CD1c-positive myeloid dendritic cell (primary cell): ENCODE data around the gene WDR20.

Source experiments
- DNase-seq: peaks from one replicate; pipeline ENCODE4 v3.0.0-alpha.2; 2016; ENCODE audit errors: extremely low spot score

The WDR20 gene

GRCh38 chr14:102196902-102197230 is 57.2 kb downstream of the WDR20 start:
- DNase-seq = no peak

DNA sequence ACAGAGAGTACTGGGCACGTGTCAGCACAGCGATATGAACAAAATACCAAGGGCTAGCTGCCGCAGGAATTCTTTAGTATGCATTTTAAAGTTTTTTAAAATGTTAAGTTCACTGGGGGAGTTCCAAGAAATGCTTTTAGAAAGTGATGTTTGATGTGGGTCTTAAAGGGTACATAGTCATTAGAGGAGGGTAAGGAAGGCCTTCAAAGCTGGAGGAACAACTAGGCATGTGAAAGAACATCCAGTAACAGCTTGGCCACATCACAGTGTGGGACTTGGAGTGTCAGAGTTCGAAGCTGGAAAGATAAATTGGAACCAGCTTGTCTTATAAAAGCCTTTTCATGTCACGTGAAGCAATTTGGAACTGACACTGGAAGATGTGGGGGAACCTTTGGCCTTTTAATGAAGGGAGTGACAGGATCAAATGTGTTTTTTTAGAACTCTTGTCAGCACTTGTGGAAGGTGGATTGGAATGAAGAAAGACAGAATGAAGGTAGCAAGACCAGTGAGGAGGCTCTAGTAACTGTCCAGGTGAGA is 57.7 kb downstream of the WDR20 start:
- DNase-seq = no peak

DNA sequence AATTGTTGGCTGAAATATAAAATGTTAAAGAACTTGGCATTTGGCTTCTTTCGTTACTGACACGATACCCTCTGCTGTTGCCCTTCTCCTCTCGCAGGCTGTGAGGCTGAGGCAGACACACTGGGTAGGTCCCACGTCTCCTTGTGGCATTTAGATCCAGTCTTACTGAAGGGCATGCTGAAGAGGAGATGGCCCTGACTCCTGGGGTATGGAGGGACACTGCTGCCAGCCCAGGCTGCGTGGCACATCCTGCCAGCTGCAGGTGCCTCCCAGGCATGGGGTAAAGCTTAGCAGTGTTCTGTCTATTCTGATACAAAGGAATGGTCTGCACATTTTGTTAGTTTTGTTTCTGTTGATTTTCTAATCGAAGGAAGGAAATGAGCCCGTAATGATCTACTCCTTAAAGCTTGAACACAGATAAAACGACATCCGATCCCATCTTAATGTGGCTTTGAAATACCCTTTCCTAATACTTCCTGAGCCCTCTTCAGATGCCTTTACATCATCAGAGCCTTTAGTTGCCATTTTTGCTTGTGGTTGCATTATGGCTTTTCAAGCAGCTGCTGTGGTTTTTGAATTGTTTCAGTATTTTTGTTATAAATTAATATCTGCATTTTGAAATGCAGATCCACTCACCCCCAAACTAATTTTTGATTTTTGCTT is 61.1 kb downstream of the WDR20 start:
- no peak for DNase-seq

DNA sequence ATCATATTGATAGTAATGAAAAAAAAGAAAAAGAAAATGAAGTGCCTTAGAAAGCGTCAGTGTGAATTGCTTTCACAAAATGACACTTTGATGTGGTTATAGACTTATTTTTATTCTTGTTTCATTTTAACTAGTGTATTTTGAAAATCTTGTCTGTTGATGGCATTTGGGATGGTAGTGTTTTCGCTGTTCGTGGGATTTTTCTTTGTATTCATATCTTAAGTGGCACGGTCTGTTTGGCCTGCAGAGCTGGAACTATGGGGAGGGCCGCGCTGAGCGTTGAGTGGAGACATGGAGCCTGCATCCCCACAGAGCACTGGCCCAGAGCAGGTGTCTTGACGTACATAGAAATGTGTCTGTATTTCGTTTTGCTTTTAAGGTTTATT is 61.6 kb downstream of the WDR20 start:
- DNase-seq = no peak

- DNase-seq = no peak
These were observed 62.1 kb downstream of the WDR20 start for GRCh38 chr14:102201776-102202175.

GRCh38 chr14:102202944-102203343 is 63.2 kb downstream of the WDR20 start:
- no peak for DNase-seq

- no peak for DNase-seq
These were observed 63.7 kb downstream of the WDR20 start for GRCh38 chr14:102203382-102203781.

GRCh38 chr14:102205560-102205959 is 65.9 kb downstream of the WDR20 start:
- no peak for DNase-seq

DNA sequence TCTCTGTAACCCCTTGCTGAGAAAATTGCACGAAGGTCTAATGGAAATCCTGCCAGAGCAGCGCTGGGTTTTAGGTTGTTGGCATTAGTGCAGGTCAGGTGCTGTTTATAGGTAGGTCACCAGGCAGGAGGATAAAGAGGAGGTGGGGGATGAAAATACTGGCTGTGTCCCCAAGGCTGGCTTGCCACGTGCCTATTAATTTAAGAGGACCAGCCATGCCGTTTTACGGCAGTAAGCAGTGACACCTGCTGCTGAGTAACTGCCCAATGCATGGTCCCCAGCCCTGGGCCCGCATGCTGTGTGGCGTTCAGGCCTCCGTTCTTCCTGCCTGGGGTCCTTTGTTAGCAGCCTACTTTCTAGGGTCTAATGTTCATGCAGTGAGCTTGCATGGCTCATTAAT is 67.2 kb downstream of the WDR20 start:
- DNase-seq = no peak

- DNase-seq = no peak
These were observed 68.2 kb downstream of the WDR20 start for GRCh38 chr14:102207831-102208365.

- no peak for DNase-seq
These were observed 69.0 kb downstream of the WDR20 start for GRCh38 chr14:102208741-102209140.

DNA sequence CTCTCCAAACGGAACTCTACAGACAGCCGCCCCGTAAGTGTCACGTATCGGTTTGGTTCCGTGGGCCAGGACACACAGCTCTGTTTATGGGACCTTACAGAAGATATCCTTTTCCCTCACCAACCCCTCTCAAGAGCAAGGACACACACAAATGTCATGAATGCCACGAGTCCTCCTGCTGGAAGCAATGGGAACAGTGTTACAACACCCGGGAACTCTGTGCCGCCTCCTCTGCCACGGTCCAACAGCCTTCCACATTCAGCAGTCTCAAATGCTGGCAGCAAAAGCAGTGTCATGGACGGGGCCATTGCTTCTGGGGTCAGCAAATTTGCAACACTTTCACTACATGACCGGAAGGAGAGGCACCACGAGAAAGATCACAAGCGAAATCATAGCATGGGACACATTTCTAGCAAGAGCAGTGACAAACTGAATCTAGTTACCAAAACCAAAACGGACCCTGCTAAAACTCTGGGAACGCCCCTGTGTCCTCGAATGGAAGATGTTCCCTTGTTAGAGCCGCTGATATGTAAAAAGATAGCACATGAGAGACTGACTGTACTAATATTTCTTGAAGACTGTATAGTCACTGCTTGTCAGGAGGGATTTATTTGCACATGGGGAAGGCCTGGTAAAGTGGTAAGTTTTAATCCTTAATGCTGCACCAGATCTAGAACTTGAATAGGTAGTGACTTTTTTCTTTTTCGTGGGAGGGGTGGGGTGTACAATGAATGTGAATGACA is 69.7 kb downstream of the WDR20 start:
- DNase-seq = no peak

- peak; percentile 10 for DNase-seq
These were observed 70.8 kb downstream of the WDR20 start for GRCh38 chr14:102210421-102211042.

DNA sequence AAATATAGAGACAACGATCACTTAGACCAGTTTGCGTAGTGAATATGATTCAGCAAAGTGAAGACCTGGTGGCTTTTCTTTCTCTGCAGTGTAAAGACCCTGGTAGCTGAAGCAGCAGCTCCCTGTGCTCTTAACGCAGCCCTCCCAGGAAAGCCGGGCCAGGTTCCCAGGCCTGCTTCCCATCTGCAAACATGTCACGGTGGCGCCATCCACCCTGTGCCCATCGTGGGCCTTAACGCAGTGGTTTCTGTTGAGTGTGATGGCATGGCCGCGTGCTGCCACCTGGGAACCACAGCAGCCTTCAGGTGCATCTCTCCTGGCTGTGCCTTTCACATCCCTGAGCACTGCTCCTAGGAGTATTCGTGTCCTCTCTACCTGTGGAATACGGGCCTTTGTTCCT is 71.5 kb downstream of the WDR20 start:
- no peak for DNase-seq

GRCh38 chr14:102212356-102212755 is 72.7 kb downstream of the WDR20 start:
- DNase-seq = no peak

DNA sequence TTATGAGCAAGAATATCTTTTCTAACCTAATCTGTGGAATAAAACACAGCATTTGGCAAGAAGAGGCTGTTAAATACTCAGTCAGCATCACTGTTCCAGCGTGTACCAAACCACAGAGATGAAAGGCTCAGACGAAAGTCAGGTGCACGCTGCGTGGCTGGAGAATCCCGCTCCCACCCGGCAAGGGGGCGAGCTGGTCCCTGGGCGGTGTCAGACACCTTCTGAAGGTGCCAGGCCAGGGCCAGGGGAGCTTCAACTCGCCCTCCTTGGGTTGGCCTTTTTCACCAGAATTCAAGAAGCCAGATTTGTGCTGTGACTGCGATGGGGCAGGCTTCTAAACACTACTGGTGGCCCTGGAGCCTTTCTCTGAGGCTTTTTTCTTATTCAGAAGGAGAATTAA is 73.1 kb downstream of the WDR20 start:
- no peak for DNase-seq

GRCh38 chr14:102213470-102213869 is 73.8 kb downstream of the WDR20 start:
- no peak for DNase-seq

DNA sequence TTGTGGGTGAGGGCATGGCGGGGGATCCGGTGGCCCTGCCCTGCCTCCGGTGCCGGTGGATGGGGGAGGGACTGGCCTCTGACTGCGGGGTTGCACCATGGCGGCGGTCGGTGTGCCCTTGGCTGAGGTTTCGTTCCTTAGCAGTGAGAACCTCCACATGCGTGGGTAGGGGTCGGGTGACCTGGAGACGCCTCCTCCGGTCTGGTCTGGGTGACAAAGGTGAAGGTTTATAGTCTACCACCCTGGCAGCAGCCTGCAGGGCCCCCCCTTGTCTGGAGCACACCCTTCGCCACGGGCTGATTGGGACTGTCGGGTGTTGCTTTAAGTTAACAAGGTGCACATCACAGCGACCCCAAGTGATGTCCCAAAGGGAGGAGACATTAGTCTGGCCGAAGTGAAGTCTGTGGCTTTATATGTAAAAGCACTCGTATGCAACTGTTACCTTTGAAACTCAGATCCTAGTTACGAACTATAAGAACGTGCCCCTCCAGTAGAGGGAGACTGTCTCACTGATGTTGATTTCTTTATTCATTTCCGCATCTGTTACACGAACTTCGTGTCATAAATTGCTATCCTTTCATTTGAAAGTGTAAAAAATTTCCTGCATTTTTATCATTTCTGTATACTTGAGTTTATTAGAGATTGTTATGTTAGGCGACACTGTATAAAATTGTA is 74.4 kb downstream of the WDR20 start:
- DNase-seq = no peak

GRCh38 chr14:102215071-102215470 is 75.4 kb downstream of the WDR20 start:
- DNase-seq = no peak

GRCh38 chr14:102215576-102216250 is 76.0 kb downstream of the WDR20 start:
- peak; percentile 25 for DNase-seq

GRCh38 chr14:102217399-102217798 is 77.7 kb downstream of the WDR20 start:
- no peak for DNase-seq

DNA sequence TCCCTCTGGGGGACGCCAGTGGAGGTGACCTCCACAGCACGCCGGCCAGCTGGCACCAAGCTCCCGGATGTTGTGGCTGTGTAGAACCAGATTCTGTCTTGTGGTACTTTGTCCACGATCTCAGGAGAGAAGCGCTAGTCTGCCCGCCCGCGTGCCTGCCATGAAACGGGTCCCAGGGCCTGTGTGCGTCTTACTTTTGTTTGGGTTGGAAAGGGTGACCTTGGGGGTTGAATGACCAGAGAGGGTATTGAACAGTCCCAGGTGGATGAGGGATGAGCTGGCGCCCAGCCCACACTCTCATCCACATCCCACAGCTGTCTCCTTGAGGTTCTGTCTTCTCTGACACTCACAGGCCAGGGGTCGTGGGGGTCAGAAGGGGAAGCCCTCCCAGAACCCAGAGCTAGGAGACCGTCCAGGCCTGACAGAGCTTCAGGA is 78.3 kb downstream of the WDR20 start:
- DNase-seq = no peak
